ENCODE data around the gene AGPAT2.

DNA sequence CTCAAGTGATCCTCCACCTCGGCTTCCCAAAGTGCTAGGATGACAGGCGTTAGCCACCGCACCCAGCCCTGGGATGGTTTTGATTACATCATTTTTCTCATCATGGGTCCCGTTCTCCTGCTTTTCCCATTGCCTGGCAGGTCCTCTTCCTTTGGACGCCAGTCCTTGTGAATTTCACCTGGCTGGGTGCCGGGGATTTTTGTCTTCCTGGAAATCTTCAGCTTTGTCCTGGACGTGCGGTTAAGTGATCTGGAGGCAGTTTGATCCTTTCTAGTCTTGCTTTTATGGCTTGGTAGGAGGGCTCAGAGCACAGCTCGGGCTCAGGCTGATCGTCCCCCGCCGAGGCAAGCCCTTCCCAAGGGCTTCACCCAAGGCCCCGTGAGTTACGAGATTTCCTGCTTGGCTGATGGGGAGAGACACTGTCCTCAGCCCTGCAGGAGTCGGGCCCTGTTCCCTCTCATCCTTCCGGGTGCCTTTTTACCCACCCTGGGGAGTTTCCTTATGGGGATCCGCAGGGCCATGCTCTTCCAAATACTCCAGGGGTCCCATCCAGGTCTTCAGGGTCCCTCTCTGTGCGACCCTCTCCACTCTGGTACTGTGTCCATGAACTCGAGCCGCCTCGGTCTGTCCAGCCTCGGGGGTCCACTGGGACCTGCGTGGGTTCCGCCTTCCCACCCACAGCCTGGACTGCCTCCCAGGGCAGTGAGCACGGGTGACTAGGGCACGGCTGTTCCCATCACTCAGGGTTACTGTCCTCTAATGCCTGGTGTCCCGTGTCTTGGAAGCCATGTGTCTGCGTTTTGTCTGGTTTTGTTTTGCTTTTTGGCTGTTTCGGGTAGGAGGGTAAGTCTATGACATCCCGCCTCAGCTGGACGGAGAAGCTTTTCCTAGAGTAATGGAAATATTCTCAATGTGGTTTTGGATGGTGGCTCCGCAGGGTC is 46.8 kb downstream of the AGPAT2 start:
- TF ChIP-seq, protein P1, sequence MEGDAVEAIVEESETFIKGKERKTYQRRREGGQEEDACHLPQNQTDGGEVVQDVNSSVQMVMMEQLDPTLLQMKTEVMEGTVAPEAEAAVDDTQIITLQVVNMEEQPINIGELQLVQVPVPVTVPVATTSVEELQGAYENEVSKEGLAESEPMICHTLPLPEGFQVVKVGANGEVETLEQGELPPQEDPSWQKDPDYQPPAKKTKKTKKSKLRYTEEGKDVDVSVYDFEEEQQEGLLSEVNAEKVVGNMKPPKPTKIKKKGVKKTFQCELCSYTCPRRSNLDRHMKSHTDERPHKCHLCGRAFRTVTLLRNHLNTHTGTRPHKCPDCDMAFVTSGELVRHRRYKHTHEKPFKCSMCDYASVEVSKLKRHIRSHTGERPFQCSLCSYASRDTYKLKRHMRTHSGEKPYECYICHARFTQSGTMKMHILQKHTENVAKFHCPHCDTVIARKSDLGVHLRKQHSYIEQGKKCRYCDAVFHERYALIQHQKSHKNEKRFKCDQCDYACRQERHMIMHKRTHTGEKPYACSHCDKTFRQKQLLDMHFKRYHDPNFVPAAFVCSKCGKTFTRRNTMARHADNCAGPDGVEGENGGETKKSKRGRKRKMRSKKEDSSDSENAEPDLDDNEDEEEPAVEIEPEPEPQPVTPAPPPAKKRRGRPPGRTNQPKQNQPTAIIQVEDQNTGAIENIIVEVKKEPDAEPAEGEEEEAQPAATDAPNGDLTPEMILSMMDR (IDR thresholded peaks at IDR 0.05; ENCODE audit: low read depth, low read length, poor library complexity, severe bottlenecking) = no peak
- no peak for TF ChIP-seq EZH2phosphoT487 (IDR thresholded peaks at IDR 0.05; ENCODE audit: borderline replicate concordance, low read length)
